Right renal pelvis (tissue), 4 donors: Measurements from ENCODE around the gene PADI1. TPM values are rescaled to one million over a fixed set of nuclear protein-coding genes. Genes with fewer than 3 reads are reported as not detected.

Experiments used
- DNase-seq, 4 donors: peaks; one replicate each; pipeline ENCODE4 v3.0.0-alpha.2; 2013; ENCODE audit warnings: low read depth in 4 of 4, low spot score in 3 of 4, missing footprints in 1 of 4
- polyA plus RNA-seq, 4 donors: library from polyadenylated mRNA; unstranded; fragments of 120-200 nt; gene quantifications; one replicate each; pipeline ENCODE4 v1.2.1, GENCODE V29; 2013; ENCODE audit not compliant: insufficient read length in 4 of 4

PADI1 gene
- polyA plus RNA-seq, 4 donors = 0.03 to 0.17 (median 0.06) TPM; not detected in 1

DNA sequence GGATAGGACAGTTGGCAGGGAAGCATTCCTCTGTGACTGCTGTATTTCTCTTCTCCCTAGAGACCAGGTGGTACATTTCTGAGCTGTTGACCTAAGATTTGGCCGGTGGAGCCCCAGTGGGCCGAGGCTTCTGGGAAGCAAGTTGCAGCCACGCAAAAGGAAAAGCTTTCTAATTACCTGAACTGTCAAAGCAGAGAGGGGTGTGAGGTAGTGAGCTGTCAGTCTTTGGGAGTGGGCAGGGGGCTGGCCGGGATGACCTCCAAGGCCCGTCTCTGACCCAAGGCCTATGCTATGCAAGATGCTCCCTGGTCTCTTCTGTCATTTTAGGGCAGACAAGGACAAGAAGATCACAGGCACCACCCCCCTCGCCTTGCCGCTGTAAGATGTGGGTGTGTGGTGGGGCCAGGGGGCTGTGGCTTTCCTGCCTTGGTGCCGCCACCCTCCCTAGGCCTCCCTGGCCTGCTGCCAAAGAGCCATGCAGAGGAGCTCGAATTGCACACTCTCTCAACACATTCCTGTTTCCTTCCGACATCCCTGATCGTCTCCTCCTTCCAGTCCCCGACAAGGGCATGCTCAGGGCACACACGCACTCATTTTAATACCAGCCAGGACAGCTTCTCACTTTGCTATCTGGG lies 7.7 kb downstream of the PADI1 start:
- peak; percentile 48 to 68 (median 64) for DNase-seq

- DNase-seq = no peak
These were observed 8.3 kb downstream of the PADI1 start for GRCh38 chr1:17213148-17213781.

DNA sequence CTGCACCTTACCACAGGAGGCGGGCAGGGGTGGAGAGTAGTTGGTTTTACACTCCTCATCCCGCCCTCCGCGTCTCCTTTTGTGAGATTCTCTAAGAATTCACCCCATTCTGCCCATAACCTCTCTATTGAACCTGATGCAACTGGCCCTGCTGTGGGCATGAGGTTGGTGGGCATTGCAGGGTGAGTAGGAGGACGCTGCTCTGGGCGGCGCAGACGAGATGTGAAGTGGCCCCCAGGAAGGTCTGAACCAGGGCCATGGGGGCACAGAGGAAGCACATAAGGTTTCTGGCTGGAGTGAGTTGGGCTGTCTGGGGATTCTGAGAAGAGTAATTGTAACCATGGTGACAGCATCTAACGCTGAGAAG lies 8.8 kb downstream of the PADI1 start:
- no peak for DNase-seq

DNA sequence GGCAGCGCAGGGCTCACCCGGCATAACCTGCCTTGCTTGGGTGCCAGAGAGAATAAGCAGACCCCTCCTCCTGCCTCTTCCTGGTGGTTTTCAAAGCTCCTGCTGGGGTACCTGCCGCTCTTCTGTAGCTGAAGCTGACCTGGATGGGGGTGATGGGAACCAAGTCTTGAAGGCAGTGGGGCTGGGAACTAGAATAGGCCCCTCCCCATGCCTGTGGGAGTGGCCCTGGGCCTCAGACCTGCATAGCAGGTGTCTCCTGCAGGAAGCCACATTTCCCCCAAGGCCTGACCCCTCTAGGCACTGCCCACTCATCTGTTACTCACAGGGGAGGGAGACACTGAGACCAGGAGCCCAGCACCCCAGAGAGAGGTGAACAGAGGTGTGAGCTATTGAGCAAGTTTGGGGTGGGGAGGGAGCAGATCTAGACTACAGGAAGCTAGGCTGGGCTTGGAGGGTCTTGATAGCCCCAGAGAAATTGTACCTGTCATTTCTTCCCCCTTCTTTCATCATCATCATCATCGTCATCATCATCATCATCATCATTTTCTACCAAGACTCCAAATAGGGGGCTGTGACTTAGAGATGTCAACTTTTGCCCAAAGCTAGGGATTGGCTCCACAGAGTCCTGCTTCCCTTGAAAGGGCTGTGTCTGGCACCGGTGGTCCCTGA lies 10.1 kb downstream of the PADI1 start:
- DNase-seq = no peak

DNA sequence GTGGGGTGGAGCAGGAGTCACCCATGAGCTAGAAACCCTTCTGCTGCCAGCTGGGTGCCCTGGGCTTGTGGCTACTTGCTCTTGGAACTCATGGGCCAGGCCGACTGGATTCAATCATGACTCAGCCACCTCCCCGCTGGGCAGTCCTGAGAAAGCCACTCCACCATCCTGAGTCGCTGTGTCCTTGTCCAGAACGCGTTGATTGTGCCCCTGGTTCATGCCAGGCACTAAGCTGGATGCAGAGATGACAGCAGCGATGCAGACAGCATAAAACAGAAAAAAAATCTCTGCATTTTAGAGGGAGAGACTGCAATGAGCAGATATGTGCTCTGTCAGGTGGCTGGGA lies 10.6 kb downstream of the PADI1 start:
- DNase-seq = no peak

DNA sequence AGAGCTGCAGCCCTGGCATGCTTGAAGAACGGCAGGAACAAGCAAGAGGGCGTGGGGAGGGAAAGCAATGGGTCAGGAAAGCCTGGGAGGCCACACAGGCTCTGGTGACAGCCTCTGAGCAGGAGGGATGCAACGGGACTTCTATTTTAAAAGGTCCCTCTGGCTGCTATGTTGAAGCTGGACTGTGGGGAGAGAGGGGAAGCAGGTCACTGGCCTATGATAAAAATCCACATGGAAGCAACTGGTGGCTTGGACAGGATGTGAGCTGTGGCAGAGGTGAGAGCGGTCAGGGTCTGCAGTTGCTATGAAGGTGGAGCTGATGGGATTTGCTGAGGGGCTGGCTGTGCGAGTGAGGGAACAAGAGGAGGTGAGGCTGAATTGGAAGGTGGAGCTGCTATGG lies 11.2 kb downstream of the PADI1 start:
- DNase-seq = no peak

DNA sequence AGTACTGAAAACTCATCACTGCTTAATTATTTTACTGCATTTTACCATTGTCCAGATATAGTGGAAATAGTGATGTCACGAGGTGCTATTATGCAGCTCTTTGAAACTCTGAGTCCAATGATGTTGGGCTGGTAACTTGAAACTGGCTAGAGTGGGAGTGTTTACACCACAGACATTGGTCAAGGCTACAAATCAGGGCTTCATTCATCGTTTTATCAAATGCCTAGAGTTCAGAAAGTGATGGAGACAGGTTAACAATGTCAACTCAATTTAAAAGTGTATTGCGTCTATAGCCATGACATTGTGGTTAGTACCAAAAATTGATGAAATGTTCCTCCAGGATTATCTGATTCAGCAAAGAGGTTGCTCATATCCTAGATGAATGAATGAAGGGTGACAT lies 12.7 kb downstream of the PADI1 start:
- no peak for DNase-seq

DNA sequence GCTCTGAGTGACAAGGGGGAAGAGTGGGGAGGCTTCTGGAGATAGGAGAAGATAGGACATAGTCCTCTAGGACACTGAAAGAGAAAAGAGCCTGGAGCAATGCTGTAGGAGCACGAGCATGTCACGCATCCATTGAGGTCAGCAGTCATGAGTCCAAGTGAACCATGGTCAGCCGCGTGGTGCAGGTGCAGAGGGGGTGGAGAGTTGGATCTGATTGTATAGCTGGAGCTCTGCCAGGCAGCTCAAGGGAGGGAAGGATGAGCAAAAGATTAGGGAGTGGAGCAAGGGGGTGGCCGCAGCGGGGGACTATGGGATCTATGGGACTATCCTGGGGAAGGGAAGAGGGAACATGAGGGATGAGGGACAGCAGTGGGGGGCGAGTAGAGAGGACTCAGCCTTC lies 14.0 kb downstream of the PADI1 start:
- DNase-seq = no peak

- no peak for DNase-seq
These were observed 15.4 kb downstream of the PADI1 start for GRCh38 chr1:17220287-17220686.

DNA sequence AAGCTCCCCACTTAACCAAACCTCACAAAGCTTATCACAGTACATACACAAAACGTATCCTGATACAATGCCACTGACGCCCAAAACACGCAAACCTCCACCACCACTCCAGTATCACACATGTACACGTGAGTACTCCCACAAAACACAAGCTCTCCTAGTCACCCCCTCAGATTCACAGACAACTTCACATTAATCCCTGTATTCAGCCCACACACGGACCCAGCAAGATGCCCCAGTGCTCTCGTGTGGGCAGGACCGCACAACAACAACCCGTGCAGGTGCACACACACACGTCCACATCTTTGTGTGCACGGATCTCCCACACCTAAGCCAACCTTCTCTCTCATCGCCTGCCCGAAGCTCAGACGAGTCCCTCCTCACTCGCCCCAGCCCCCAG lies 17.6 kb downstream of the PADI1 start:
- no peak for DNase-seq

GRCh38 chr1:17224434-17224833 lies 19.5 kb downstream of the PADI1 start:
- DNase-seq = no peak

GRCh38 chr1:17225140-17225539 lies 20.2 kb downstream of the PADI1 start:
- DNase-seq = no peak

DNA sequence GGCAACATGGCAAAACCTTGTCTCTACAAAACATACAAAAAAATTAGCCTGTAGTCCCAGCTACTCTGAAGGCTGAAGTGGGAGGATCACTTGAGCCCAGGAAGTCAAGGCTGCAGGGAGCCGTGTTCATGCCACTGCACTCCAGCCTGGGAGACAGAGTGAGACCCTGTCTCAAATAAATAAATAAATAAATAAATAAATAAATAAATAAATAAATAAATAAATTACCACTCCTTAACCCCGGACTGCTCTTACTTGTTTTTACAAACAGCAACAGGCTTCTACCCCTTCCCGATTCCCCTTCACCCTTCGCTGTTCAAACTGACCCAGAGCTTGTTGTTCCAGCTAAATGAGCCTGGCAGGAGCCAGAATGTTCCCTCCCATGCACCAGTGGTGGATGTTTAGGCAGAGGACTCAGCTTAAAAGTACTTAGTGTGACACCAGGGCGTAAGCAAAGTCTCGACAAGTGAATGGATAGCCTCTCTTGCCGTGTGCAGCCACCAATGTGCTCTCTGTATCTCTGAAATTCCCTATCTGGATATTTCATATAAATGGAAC lies 22.5 kb downstream of the PADI1 start:
- no peak for DNase-seq

DNA sequence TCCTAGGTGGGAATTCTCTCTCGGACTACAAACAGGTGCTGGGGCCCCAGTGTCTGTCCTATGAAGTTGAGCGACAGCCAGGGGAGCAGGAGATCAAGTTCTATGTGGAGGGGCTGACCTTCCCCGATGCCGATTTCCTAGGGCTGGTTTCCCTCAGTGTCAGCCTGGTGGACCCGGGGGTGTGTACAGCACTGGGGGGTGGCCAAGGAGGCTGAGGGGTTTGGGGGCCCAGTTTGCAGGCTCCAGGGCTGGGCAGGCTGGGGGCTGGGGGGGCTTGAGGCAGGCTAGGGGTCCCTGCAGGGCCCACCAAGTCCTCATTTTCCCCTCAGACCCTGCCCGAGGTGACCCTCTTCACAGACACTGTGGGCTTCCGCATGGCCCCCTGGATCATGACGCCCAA lies 23.7 kb downstream of the PADI1 start:
- DNase-seq = no peak

DNA sequence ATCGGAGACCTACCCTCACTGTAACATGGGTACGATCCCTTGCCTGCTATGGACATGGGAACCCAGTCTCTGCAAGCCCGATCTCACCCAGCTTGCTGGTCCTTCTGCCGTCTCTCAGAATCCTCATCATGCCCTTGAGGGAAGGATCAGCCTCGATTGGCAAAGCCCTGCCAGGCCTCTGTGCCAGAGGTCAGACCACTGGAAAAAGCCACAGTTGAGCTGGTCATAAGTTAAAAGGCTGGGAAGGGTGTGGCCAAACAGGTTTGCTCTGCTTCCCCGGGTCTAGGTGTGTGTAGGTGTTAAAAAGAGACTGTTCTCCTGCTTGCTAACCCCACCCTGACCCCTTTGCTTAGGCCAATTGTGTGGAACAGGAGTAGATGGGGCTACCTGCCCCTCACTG lies 24.5 kb downstream of the PADI1 start:
- DNase-seq = no peak

DNA sequence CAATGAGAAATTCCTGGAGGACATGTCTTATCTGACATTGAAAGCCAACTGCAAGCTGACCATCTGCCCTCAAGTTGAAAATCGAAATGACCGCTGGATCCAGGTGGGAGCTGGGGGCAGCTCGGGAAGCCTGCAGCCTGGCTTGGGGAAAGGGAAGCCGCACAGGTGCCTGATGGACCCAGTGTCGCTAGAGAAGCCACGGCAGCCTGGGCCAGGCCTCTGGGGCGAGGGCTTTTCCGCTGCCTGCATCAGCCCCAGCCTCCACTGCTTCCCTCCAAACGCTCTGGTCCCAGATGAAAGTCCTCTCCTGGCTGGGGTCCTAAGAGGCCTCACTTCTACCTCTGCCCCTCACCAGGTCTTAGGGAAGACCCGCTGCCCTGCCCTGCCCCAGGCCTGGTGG lies 25.2 kb downstream of the PADI1 start:
- DNase-seq = no peak

GRCh38 chr1:17230671-17231310 lies 25.9 kb downstream of the PADI1 start:
- no peak for DNase-seq

DNA sequence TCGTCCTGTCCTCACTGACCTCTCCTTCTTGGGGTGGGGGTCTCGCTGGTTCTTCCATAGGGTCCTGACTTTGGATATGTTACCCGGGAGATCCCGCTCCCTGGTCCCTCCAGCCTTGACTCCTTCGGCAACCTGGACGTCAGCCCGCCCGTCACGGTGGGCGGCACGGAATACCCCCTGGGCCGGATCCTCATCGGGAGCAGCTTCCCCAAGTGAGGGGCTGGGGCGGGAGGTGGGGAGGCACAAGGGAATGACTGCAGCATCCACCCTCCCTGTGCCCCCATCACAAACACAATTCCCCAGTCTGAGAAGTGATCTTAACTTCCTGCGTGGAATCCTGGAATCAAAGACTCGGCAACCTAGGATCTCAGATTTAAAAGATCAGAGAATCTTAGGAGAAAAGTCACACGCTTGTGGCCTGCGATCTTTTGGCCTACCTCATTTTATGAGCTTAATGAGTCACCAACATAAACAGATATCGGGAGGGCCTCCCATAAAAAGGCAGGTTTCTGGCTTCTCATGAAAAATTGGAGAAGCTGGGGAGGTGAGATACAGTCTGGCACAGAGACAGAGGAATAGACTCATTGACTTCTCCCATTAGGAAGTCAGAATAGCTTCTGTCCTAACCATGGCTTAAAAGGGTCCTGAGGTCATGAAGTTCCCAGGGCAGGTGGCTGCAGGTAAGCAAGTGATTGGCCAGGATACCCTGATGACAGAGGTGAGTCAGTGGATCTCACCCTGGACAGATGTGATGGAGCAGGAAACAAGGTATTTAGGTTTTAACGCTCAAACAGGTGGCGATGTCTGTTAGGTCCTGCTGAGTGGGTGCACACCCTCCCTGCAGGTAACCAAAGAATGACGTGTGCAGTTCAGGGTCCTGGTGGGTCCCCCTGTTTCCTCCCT lies 28.1 kb downstream of the PADI1 start:
- no peak for DNase-seq

GRCh38 chr1:17233675-17234320 lies 28.9 kb downstream of the PADI1 start:
- DNase-seq = no peak

GRCh38 chr1:17234405-17234804 lies 29.5 kb downstream of the PADI1 start:
- DNase-seq = no peak
